IMR-90 (cell line): ENCODE data around the gene ROBO1. TPM values are rescaled to one million over a fixed set of nuclear protein-coding genes. Genes with fewer than 3 reads are reported as not detected.

Experiments used
- ATAC-seq: fragments of 200-7000 bp; cut with Tn5 transposase; 2 replicates; pipeline ENCODE4 v1.9.1; 2020; ENCODE audit warnings: low read depth, mild to moderate bottlenecking, moderate library complexity
- BruUV-seq: library from RNA; stranded (reverse); fragments of 400-500 nt; replicated peaks from 2 replicates; lab custom pipeline; 2021; lab: Mats Ljungman, UMichigan
- CTCF ChIA-PET: fragments of 300-600 bp; formaldehyde crosslinking; extraction: SDS; loops from one replicate; lab custom pipeline; 2021; ENCODE audit warnings: antibody characterized with exemption; lab: Yijun Ruan, JAX
- POLR2A ChIA-PET: fragments of 300-600 bp; sonication (Branson Sonifier 250); formaldehyde crosslinking; loops from one replicate; lab custom pipeline; 2022; ENCODE audit warnings: antibody characterized with exemption; ENCODE audit not compliant: unreplicated experiment; lab: Charles Lee
- DNase-seq: peaks from one replicate; pipeline ENCODE4 v3.0.0; 2013
- H2AFZ ChIP-seq: replicated peaks from 2 replicates; pipeline ENCODE3; 2013; ENCODE audit warnings: low read length, mild to moderate bottlenecking; ENCODE audit not compliant: poor library complexity
- H2AK5ac ChIP-seq: 2 replicates; pipeline ENCODE4 v1.6.1; 2013; ENCODE audit warnings: low read depth, low read length, inconsistent platforms
- H2AK9ac ChIP-seq: replicated peaks from 2 replicates; pipeline ENCODE3; 2013; ENCODE audit warnings: mild to moderate bottlenecking, low read depth, low read length, moderate library complexity; ENCODE audit not compliant: poor library complexity
- H2BK120ac ChIP-seq: 2 replicates; pipeline ENCODE4 v1.6.1; 2013; ENCODE audit warnings: low read depth, low read length, inconsistent platforms
- H2BK15ac ChIP-seq: 3 replicates; pipeline ENCODE4 v1.6.1; 2013; ENCODE audit warnings: low read depth, low read length, inconsistent platforms
- H2BK20ac ChIP-seq: 2 replicates; pipeline ENCODE4 v1.6.1; 2013; ENCODE audit warnings: low read depth, mild to moderate bottlenecking, inconsistent platforms, low read length, moderate library complexity
- H2BK5ac ChIP-seq: 2 replicates; pipeline ENCODE4 v1.6.1; 2013; ENCODE audit warnings: mild to moderate bottlenecking, low read depth, low read length, inconsistent platforms; ENCODE audit not compliant: poor library complexity, severe bottlenecking
- H3K14ac ChIP-seq: replicated peaks from 2 replicates; pipeline ENCODE4 v1.6.1; 2013; ENCODE audit warnings: low read depth, low read length, inconsistent platforms
- H3K18ac ChIP-seq: 2 replicates; pipeline ENCODE4 v1.6.1; 2013; ENCODE audit warnings: low read depth, low read length, control low read depth
- H3K23ac ChIP-seq: 2 replicates; pipeline ENCODE4 v1.6.1; 2013; ENCODE audit warnings: low read depth, low read length, inconsistent platforms
- H3K27ac ChIP-seq: 2 replicates; pipeline ENCODE4 v1.5.1; 2013; ENCODE audit warnings: mild to moderate bottlenecking, control low read depth, low read length; ENCODE audit not compliant: insufficient read depth
- H3K27me3 ChIP-seq: 2 replicates; pipeline ENCODE4 v1.6.1; 2013; ENCODE audit warnings: low read length; ENCODE audit not compliant: control insufficient read depth, insufficient read depth
- H3K36me3 ChIP-seq: 2 replicates; pipeline ENCODE4 v1.6.1; 2013; ENCODE audit warnings: low read length, mixed read lengths; ENCODE audit not compliant: control insufficient read depth, insufficient read depth
- H3K4ac ChIP-seq: 2 replicates; pipeline ENCODE4 v1.6.1; 2013; ENCODE audit warnings: low read depth, low read length, inconsistent platforms
- H3K4me1 ChIP-seq: 2 replicates; pipeline ENCODE4 v1.6.1; 2013; ENCODE audit warnings: low read length, mixed read lengths; ENCODE audit not compliant: control insufficient read depth, insufficient read depth
- H3K4me2 ChIP-seq: 2 replicates; pipeline ENCODE4 v1.6.1; 2013; ENCODE audit warnings: low read depth, mild to moderate bottlenecking, control low read depth, low read length, moderate library complexity
- H3K4me3 ChIP-seq: 2 replicates; pipeline ENCODE4 v1.5.1; 2013; ENCODE audit warnings: low read depth, mild to moderate bottlenecking, control low read depth, low read length, moderate library complexity; ENCODE audit not compliant: insufficient read depth
- H3K56ac ChIP-seq: 2 replicates; pipeline ENCODE4 v1.6.1; 2013; ENCODE audit warnings: low read length, inconsistent platforms; ENCODE audit not compliant: insufficient read depth; ENCODE audit errors: extremely low read depth
- H3K79me1 ChIP-seq, 2 experiments: 2 replicates each; pipeline ENCODE4 v1.6.1; 2013; ENCODE audit warnings: low read length in 2 of 2, inconsistent platforms in 1 of 2, low read depth in 1 of 2
- H3K9ac ChIP-seq: 2 replicates; pipeline ENCODE4 v1.6.1; 2013; ENCODE audit warnings: low read depth, low read length, control low read depth
- H3K9me1 ChIP-seq: 2 replicates; pipeline ENCODE4 v1.6.1; 2013; ENCODE audit warnings: low read length, inconsistent platforms; ENCODE audit not compliant: insufficient read depth
- H3K9me3 ChIP-seq: 2 replicates; pipeline ENCODE4 v1.6.1; 2013; ENCODE audit warnings: low read length; ENCODE audit not compliant: control insufficient read depth, insufficient read depth
- H4K20me1 ChIP-seq: 2 replicates; pipeline ENCODE4 v1.6.1; 2013; ENCODE audit warnings: low read length, inconsistent platforms; ENCODE audit not compliant: insufficient read depth
- H4K5ac ChIP-seq: 2 replicates; pipeline ENCODE4 v1.6.1; 2013; ENCODE audit warnings: mild to moderate bottlenecking, low read depth, low read length, control low read depth
- H4K8ac ChIP-seq, 2 experiments: 2 replicates each; pipeline ENCODE4 v1.6.1; 2013; ENCODE audit warnings: low read depth in 2 of 2, low read length in 2 of 2, control low read depth in 1 of 2, inconsistent platforms in 1 of 2
- H4K91ac ChIP-seq: 2 replicates; pipeline ENCODE4 v1.6.1; 2013; ENCODE audit warnings: low read depth, low read length, inconsistent platforms; ENCODE audit not compliant: insufficient read depth
- CEBPB ChIP-seq: IDR thresholded peaks from 2 replicates; pipeline ENCODE4 v1.6.1; 2012; ENCODE audit warnings: low read depth, low read length, improper control_type of control experiment
- CHD1 ChIP-seq: IDR thresholded peaks from 2 replicates; pipeline ENCODE4 v1.6.1; 2012; ENCODE audit warnings: low read depth, low read length, improper control_type of control experiment
- MAFK ChIP-seq: IDR thresholded peaks from 2 replicates; pipeline ENCODE4 v1.6.1; 2012; ENCODE audit warnings: low read depth, low read length, improper control_type of control experiment
- MAZ ChIP-seq: IDR thresholded peaks from 2 replicates; pipeline ENCODE4 v1.6.1; 2012; ENCODE audit warnings: low read depth, mild to moderate bottlenecking, low read length, improper control_type of control experiment, moderate library complexity, borderline replicate concordance
- POLR2A ChIP-seq: IDR thresholded peaks from 2 replicates; pipeline ENCODE4 v1.6.1; 2012; ENCODE audit warnings: mild to moderate bottlenecking, low read depth, low read length
- RAD21 ChIP-seq: IDR thresholded peaks from 2 replicates; pipeline ENCODE4 v1.6.1; 2012; ENCODE audit warnings: low read length, improper control_type of control experiment
- RFX5 ChIP-seq: IDR thresholded peaks from 2 replicates; pipeline ENCODE4 v1.8.0; 2012; ENCODE audit warnings: low read depth, mild to moderate bottlenecking, low read length, moderate library complexity
- SMC3 ChIP-seq: fragments of 150-350 bp; IDR thresholded peaks from 2 replicates; pipeline ENCODE4 v1.6.1; 2016; ENCODE audit warnings: low read depth, mild to moderate bottlenecking, antibody characterized with exemption, low read length, moderate library complexity
- WGBS, 2 experiments: methylation state at CpG; one replicate each; pipeline versions ENCODE4 v1.1.5 to v1.1.7; 2013; ENCODE audit warnings: missing lambda C conversion rate in 2 of 2; ENCODE audit not compliant: insufficient read length in 1 of 2; ENCODE audit errors: extremely low coverage in 2 of 2; 5-methylcytosine and 5-hydroxymethylcytosine counted together
- dilution Hi-C: fragments of 300-500 bp; cut with HindIII; formaldehyde crosslinking; loops from one replicate; pipeline ENCODE4 v1.14.3; 2018; ENCODE audit warnings: low sequenced_read_pairs; ENCODE audit not compliant: unreplicated experiment
- in situ Hi-C: fragments of 300-500 bp; cut with MboI; formaldehyde crosslinking; loops from 3 replicates; pipeline ENCODE4 v1.14.3; 2019; ENCODE audit warnings: low sequenced_read_pairs, inconsistent platforms, mixed read lengths
- intact Hi-C: fragments of 100-400 bp; cut with micrococcal nuclease; formaldehyde crosslinking; loops from 2 replicates; pipeline ENCODE4 v1.10.0; 2022
- polyA plus RNA-seq, 3 experiments: library from polyadenylated mRNA; depleted of rRNA; stranded (reverse); fragments of >200 nt; gene quantifications; 2 replicates each; pipeline ENCODE4 v1.2.3, GENCODE V29; 2012; ENCODE audit warnings: low replicate concordance in 1 of 3
- total RNA-seq: library from RNA; depleted of rRNA; stranded (reverse); fragments of >200 nt; gene quantifications from 2 replicates; pipeline ENCODE4 v1.2.3, GENCODE V29; 2012
- TF ChIP-seq, protein P1 (sequence below): fragments of 150-350 bp; IDR thresholded peaks from 2 replicates; pipeline ENCODE4 v1.6.1; 2016; ENCODE audit warnings: low read depth, mild to moderate bottlenecking, low read length, moderate library complexity, borderline replicate concordance

The ROBO1 gene
- total and polyA plus RNA-seq, 2 of the 4 experiments (the other 2 are of a cell fraction): 24.1 to 53.9 TPM

DNA sequence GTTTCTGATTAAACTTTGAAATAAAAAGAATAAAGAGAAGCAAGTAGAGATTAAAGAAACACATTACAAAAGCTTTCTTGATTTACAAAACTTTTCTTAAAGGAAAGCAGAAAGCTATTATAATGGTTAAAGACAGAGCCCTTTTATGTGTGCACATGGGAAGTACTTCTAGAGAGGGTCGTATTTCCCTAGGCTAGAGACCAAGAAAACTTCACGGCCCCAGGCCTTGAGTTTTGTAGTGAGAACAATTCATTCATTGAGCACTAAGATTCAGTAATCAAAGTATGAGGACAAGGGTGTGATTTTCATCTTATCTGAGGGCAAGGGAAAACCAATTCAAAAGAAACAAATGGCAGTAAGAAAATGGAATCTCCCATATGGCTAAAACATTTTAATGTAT, 854.1 kb downstream of the ROBO1 start:
- Histone ChIP-seq H2AK9ac (no peak overlapping the region), H3K27ac (no peak overlapping the region), H3K9me1 (no peaks in the 10 kb centered on the region), H2BK20ac (no peak overlapping the region), H3K36me3 (no peaks in the 10 kb centered on the region), H3K4me1 (peaks cover 2% of the 10 kb centered on the region), H3K18ac (no peak overlapping the region), H3K4me3 (no peak overlapping the region), H4K8ac (no peak overlapping the region), H4K20me1 (no peaks in the 10 kb centered on the region), H2BK120ac (no peak overlapping the region), H2AFZ (no peak overlapping the region), H3K4me2 (no peak overlapping the region), H2BK15ac (no peak overlapping the region), H3K56ac (no peak overlapping the region), H4K5ac (no peak overlapping the region), H2BK5ac (no peak overlapping the region), H3K4ac (no peak overlapping the region), H3K14ac (no peak overlapping the region), H2AK5ac (no peak overlapping the region), H3K9me3 (no peaks in the 10 kb centered on the region), H3K23ac (no peak overlapping the region), H3K9ac (no peak overlapping the region), H3K79me1 (peaks cover 0 to 4% of the 10 kb centered on the region in 2 experiments; a peak in 1 of 4 replicates), H3K27me3 (no peaks in the 10 kb centered on the region), H4K91ac (no peak overlapping the region)
- CTCF ChIA-PET: no interaction called here
- in situ Hi-C loops: no loop called here
- intact Hi-C loops: no loop called here
- ATAC-seq (no peak), DNase-seq (no peak)
- dilution Hi-C loops: no loop called here
- TF ChIP-seq MAZ: no peak
- no peak for TF ChIP-seq POLR2A
- no peak for TF ChIP-seq CHD1
- no peak for TF ChIP-seq RAD21
- TF ChIP-seq CEBPB: no peak
- no peak for TF ChIP-seq SMC3
- TF ChIP-seq, protein P1, sequence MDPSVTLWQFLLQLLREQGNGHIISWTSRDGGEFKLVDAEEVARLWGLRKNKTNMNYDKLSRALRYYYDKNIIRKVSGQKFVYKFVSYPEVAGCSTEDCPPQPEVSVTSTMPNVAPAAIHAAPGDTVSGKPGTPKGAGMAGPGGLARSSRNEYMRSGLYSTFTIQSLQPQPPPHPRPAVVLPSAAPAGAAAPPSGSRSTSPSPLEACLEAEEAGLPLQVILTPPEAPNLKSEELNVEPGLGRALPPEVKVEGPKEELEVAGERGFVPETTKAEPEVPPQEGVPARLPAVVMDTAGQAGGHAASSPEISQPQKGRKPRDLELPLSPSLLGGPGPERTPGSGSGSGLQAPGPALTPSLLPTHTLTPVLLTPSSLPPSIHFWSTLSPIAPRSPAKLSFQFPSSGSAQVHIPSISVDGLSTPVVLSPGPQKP: no peak
- TF ChIP-seq MAFK: no peak
- TF ChIP-seq RFX5: no peak
- WGBS, 2 experiments: no CpG with 5 or more reads among the region's 2 CpGs
- no TSS peak for BruUV-seq
- POLR2A ChIA-PET: no interaction called here
